A673 (cell line): ENCODE measurements around the gene IMMP2L. TPM values are rescaled to one million over a fixed set of nuclear protein-coding genes. Genes with fewer than 3 reads are reported as not detected.

ENCODE experiments used
- BruUV-seq: library from RNA; stranded (reverse); fragments of 400-500 nt; replicated peaks from 2 replicates; lab custom pipeline; 2021; lab: Mats Ljungman, UMichigan
- CTCF ChIA-PET: fragments of 300-600 bp; sonication (Branson Sonifier 250); formaldehyde crosslinking; loops from one replicate; lab custom pipeline; 2022; ENCODE audit warnings: antibody characterized with exemption; lab: Charles Lee
- POLR2A ChIA-PET: fragments of 300-600 bp; sonication (Branson Sonifier 250); formaldehyde crosslinking; loops from one replicate; lab custom pipeline; 2022; ENCODE audit warnings: antibody characterized with exemption; ENCODE audit not compliant: low non-redundant PET; lab: Charles Lee
- DNase-seq: peaks from one replicate; pipeline ENCODE4 v3.0.0-alpha.2; 2015; ENCODE audit warnings: low spot score
- H3K27ac ChIP-seq: fragments of 200-600 bp; sonication (generic); 2 replicates; pipeline ENCODE4 v1.5.1; 2016; ENCODE audit warnings: mixed run types, low read depth, mild to moderate bottlenecking, mixed read lengths, antibody characterized with exemption, low read length; ENCODE audit not compliant: poor library complexity, severe bottlenecking
- H3K27me3 ChIP-seq: fragments of 200-600 bp; sonication (generic); replicated peaks from 2 replicates; pipeline ENCODE4 v1.6.1; 2017; ENCODE audit warnings: mixed run types, low read depth, mild to moderate bottlenecking, mixed read lengths, antibody characterized with exemption, low read length; ENCODE audit not compliant: insufficient read depth, poor library complexity
- H3K36me3 ChIP-seq: fragments of 200-600 bp; sonication (generic); 2 replicates; pipeline ENCODE4 v1.6.1; 2016; ENCODE audit warnings: mixed run types, mild to moderate bottlenecking, mixed read lengths, antibody characterized with exemption, low read length; ENCODE audit not compliant: insufficient read depth, poor library complexity, severe bottlenecking
- H3K4me1 ChIP-seq: fragments of 200-600 bp; sonication (generic); 2 replicates; pipeline ENCODE4 v1.6.1; 2017; ENCODE audit warnings: mixed run types, mild to moderate bottlenecking, mixed read lengths, antibody characterized with exemption, low read length; ENCODE audit not compliant: insufficient read depth, poor library complexity, severe bottlenecking
- H3K4me3 ChIP-seq: fragments of 200-600 bp; sonication (generic); 2 replicates; pipeline ENCODE4 v1.5.1; 2016; ENCODE audit warnings: low read depth, mixed run types, mild to moderate bottlenecking, mixed read lengths, low read length; ENCODE audit not compliant: poor library complexity, severe bottlenecking
- H3K9me3 ChIP-seq: fragments of 200-600 bp; sonication (generic); 2 replicates; pipeline ENCODE4 v1.6.1; 2016; ENCODE audit warnings: mixed run types, low read depth, mild to moderate bottlenecking, mixed read lengths, antibody characterized with exemption, low read length; ENCODE audit not compliant: poor library complexity, severe bottlenecking
- EZH2 ChIP-seq: fragments of 200-600 bp; sonication (generic); IDR thresholded peaks from 2 replicates; pipeline ENCODE4 v1.6.1; 2017; ENCODE audit warnings: borderline replicate concordance, low read depth, mild to moderate bottlenecking, mixed read lengths, antibody characterized with exemption, low read length; ENCODE audit not compliant: poor library complexity, severe bottlenecking
- intact Hi-C: fragments of 100-400 bp; cut with micrococcal nuclease; formaldehyde crosslinking; loops from one replicate; pipeline ENCODE4 v1.10.0; 2022; ENCODE audit not compliant: unreplicated experiment
- total RNA-seq: library from RNA; stranded (reverse); gene quantifications from 2 replicates; pipeline ENCODE4 v1.2.3, GENCODE V29; 2021
- TF ChIP-seq, protein P1 (sequence below): fragments of 300-800, 200-600 bp; sonication (generic); conservative IDR thresholded peaks from 2 replicates; pipeline ENCODE4 v1.5.1; 2017; ENCODE audit warnings: low read depth, mild to moderate bottlenecking, antibody characterized with exemption, low read length, moderate library complexity, mixed read lengths

The IMMP2L gene
- total RNA-seq, 1 experiment from 2014 or later: 10.0 TPM

DNA sequence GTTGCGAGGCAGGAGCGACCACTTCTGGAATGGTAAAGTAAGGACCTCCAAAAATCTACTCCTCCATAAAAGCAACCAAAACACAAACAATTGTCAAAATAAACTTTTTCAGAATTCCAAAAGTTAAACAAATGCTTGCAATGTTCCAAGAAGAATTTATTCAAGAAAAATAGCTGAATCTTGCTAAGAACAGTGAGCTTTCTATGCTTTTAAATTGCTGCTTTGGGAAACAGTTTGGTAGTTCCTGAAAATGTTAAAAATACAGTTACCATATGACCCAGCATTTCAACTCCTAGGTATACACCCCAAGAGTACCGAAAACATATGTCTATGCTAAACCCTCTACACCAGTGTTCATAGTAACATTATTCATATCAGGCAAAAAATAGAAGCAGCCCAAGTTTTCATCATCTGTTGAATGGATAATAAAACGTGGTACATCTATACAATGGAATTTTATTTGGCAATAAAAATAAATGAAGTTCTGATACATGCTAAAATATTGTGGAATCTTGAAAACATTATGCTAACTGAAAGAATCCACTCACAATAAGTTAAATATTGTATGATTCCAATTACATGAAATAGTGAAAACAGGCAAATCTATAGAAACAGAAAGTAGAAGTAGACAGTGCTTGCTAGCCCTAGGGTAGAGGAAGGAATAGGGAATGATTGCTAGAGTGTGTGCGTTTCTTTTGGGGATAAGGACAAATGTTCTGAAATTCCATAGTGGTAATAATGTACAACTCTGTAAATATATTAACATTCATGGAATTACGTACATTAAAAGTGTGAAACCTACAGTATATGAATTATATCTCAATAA is 414.4 kb downstream of the IMMP2L start:
- Histone ChIP-seq H3K4me1 (no peaks in the 10 kb centered on the region), H3K36me3 (no peaks in the 10 kb centered on the region), H3K9me3 (no peaks in the 10 kb centered on the region), H3K4me3 (no peak overlapping the region), H3K27ac (no peak overlapping the region), H3K27me3 (no peaks in the 10 kb centered on the region)
- intact Hi-C loops: no loop called here
- ChIA-PET CTCF (no interaction called here), POLR2A (no interaction called here)
- no peak for DNase-seq
- no TSS peak for BruUV-seq
- TF ChIP-seq, protein P1, sequence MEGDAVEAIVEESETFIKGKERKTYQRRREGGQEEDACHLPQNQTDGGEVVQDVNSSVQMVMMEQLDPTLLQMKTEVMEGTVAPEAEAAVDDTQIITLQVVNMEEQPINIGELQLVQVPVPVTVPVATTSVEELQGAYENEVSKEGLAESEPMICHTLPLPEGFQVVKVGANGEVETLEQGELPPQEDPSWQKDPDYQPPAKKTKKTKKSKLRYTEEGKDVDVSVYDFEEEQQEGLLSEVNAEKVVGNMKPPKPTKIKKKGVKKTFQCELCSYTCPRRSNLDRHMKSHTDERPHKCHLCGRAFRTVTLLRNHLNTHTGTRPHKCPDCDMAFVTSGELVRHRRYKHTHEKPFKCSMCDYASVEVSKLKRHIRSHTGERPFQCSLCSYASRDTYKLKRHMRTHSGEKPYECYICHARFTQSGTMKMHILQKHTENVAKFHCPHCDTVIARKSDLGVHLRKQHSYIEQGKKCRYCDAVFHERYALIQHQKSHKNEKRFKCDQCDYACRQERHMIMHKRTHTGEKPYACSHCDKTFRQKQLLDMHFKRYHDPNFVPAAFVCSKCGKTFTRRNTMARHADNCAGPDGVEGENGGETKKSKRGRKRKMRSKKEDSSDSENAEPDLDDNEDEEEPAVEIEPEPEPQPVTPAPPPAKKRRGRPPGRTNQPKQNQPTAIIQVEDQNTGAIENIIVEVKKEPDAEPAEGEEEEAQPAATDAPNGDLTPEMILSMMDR: no peak
- TF ChIP-seq EZH2: no peak

- Histone ChIP-seq H3K36me3 (no peaks in the 10 kb centered on the region), H3K4me1 (no peaks in the 10 kb centered on the region), H3K9me3 (no peaks in the 10 kb centered on the region), H3K27ac (no peak overlapping the region), H3K4me3 (no peak overlapping the region), H3K27me3 (no peaks in the 10 kb centered on the region)
- no peak for DNase-seq
- ChIA-PET POLR2A (no interaction called here), CTCF (no interaction called here)
- no TSS peak for BruUV-seq
- TF ChIP-seq, protein P1: no peak
- no peak for TF ChIP-seq EZH2
- intact Hi-C loops: no loop called here
Observed at GRCh38 chr7:111146136-111146535, 416.2 kb downstream of the IMMP2L start.

DNA sequence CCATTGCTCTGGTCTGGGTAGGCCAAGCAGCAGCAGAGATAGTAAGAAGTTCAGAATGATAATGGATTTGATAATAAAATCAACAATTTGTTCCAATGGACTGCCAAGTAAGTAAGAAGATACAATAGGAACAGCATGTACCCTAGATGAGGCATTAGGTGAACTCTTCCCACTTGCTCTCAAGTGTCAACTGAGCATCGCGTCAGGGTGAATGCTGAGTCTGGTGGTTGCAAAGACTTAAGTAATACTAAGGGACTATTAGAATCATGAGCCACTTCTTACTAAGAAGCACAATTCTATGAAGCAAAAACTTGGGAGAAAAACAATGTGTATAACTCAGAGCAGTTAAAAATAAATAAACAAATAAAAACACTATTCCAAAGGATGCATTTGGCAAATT is 416.8 kb downstream of the IMMP2L start:
- ChIA-PET CTCF (no interaction called here), POLR2A (no interaction called here)
- DNase-seq: no peak
- no peaks in the 10 kb centered on the region for H3K27me3 ChIP-seq
- intact Hi-C loops: no loop called here
- H3K4me1 ChIP-seq: no peaks in the 10 kb centered on the region
- no TSS peak for BruUV-seq
- H3K4me3 ChIP-seq: no peak overlapping the region
- no peaks in the 10 kb centered on the region for H3K9me3 ChIP-seq
- H3K36me3 ChIP-seq: no peaks in the 10 kb centered on the region
- TF ChIP-seq, protein P1: no peak
- no peak for TF ChIP-seq EZH2
- H3K27ac ChIP-seq: no peak overlapping the region
